Adrenal gland (tissue), 19 donors: ENCODE data around the gene ARSH. TPM values are rescaled to one million over a fixed set of nuclear protein-coding genes. Genes with fewer than 3 reads are reported as not detected.
"Not testable (repeated sequence)": the region's sequence is repeated elsewhere in the genome, so short reads cannot be mapped to it uniquely, and the experiment has no call there.

Experiments
- DNase-seq, 7 donors: peaks; one replicate each; pipeline ENCODE4 v3.0.0-alpha.2; 2019 to 2020
- H3K27ac ChIP-seq, 5 donors: fragments of 200-600 bp; sonication (generic) in 4 of 5; 1 replicate in 3 of 5; 2 replicates in 2 of 5; pipeline versions ENCODE4 v1.5.1 to v1.8.0; 2016 to 2020; ENCODE audit warnings: mild to moderate bottlenecking in 1 of 5
- H3K27me3 ChIP-seq: fragments of 200-600 bp; 2 replicates; pipeline ENCODE4 v1.8.0; 2021
- H3K36me3 ChIP-seq, 2 donors: fragments of 200-600 bp; replicated peaks in 1 of 2; 1 replicate in 1 of 2; 2 replicates in 1 of 2; pipeline versions ENCODE4 v1.5.1 to v1.8.0; 2018 to 2022
- H3K4me1 ChIP-seq, 2 donors: fragments of 200-600 bp; replicated peaks in 1 of 2; 1 replicate in 1 of 2; 2 replicates in 1 of 2; pipeline versions ENCODE4 v1.5.1 to v1.8.0; 2018 to 2021
- H3K4me3 ChIP-seq, 4 donors: fragments of 200-600 bp; sonication (generic) in 3 of 4; one replicate each; pipeline ENCODE4 v1.5.1; 2016 to 2018
- H3K9me3 ChIP-seq, 3 donors: fragments of 200-600 bp; sonication (generic) in 1 of 3; replicated peaks in 1 of 3; 1 replicate in 2 of 3; 2 replicates in 1 of 3; pipeline versions ENCODE4 v1.5.1 to v1.8.0; 2016 to 2021
- CTCF ChIP-seq, 6 experiments: fragments of 450-650 bp in 4 of 6; fragments of 200-600 bp in 2 of 6; sonication (generic) in 1 of 6; IDR thresholded peaks; 1 replicate in 5 of 6; 2 replicates in 1 of 6; pipeline versions ENCODE4 v1.5.1 to v1.8.0; 2016 to 2021; ENCODE audit warnings: antibody characterized with exemption in 6 of 6, mild to moderate bottlenecking in 2 of 6, moderate library complexity in 1 of 6
- POLR2A ChIP-seq, 2 donors: fragments of 450-650 bp; IDR thresholded peaks; one replicate each; pipeline ENCODE4 v1.6.1; 2017; ENCODE audit warnings: antibody characterized with exemption in 2 of 2, mild to moderate bottlenecking in 2 of 2, moderate library complexity in 1 of 2
- WGBS, 4 donors: extraction: QIAGEN DNeasy Blood & Tissue Kit in 2 of 4; methylation state at CpG; one replicate each; pipeline versions ENCODE4 v1.1.5 to v1.1.7; 2013 to 2017; 5-methylcytosine and 5-hydroxymethylcytosine counted together
- intact Hi-C, 2 donors: fragments of 100-400 bp; cut with DNase I; formaldehyde crosslinking; loops; one replicate each; pipeline versions ENCODE4 v1.14.1 to v1.15.0; 2022 to 2023
- long read RNA-seq, 10 donors: library from polyadenylated mRNA in 3 of 10; unstranded in 2 of 10; stranded (forward) in 1 of 10; transcript quantifications; one replicate each; pipeline ENCODE4 v2.0.0 and lab custom pipeline, GENCODE V29; 2021 to 2026
- polyA plus RNA-seq, 3 donors: library from polyadenylated mRNA; stranded (reverse); fragments of 200-250 nt in 2 of 3; fragments of 350-450 nt in 1 of 3; fragmentation: Illumina TruSeq in 1 of 3; extraction: RNeasy Lipid Tissue Mini Kit (QIAGEN cat#74804) in 1 of 3; gene quantifications; one replicate each; pipeline ENCODE4 v1.2.3, GENCODE V29; 2013 to 2014
- total RNA-seq, 9 donors: library from RNA; depleted of rRNA in 4 of 9; stranded (reverse); fragments of >200 nt in 4 of 9; fragments of 120-200 nt in 1 of 9; fragmentation: NEBNext Ultra II Directional in 1 of 9; extraction: Animal tissue kit (Norgen Biotek cat#: 25700) in 1 of 9; gene quantifications; one replicate each; pipeline versions ENCODE4 v1.1.0 to v1.2.4, GENCODE V29; 2013 to 2023
- donor health status: healthy with polysubstance abuse.
- donor health status: Bipolar disorder and iron deficiency.
- donor health status: DM: yes; HTN: yes; CAD: no.
- donor health status: DM: no; HTN: no; CAD: no.
- donor health status: DM: no; HTN: no; CAD: no.
- donor health status: DM: yes; HTN: yes; CAD: no.

The ARSH gene
- not detected for total RNA-seq
- not detected for polyA plus RNA-seq
- long read RNA-seq, donor 1 = 0 reads
- long read RNA-seq, donor 2 = 0 reads
- long read RNA-seq, donor 3 = 0 reads
- long read RNA-seq, donor 4 = 0 reads
- long read RNA-seq, donor 5 = 0 reads
- long read RNA-seq, donor 6 = 0 reads
- long read RNA-seq, donor 7 = 0 reads
- long read RNA-seq, donor 8 = 0 reads
- long read RNA-seq, donor 9 = 0 reads
- long read RNA-seq, donor 10 = 0 reads

DNA sequence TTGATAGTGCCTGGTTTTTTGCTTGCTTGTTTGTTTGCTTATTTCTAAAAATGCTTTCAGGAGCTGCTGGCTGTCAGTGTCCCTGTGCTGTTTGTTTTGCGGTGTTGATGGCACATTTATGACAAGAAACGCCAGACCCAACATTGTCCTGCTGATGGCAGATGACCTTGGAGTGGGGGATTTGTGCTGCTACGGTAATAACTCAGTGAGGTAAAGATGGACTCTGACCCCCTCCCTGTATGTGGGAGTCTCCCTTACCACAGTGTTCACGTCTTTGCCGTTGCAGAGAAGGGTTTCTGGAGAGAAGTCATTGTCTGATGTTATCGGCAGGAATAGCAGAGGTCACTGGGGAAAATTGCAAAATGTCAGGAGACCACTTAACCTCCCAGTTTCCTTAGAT is at the start of gene ARSH:
Gene ARSH, plus strand, starts transcription at position 52 of the 400 bp plus-strand sequence. Its CDS starts 67 bp downstream, at position 119.
- no peak for TF ChIP-seq CTCF (IDR thresholded peaks at IDR 0.05)
- no peak for TF ChIP-seq POLR2A (IDR thresholded peaks at IDR 0.05)
- Histone ChIP-seq H3K4me1 (no peaks in the 10 kb centered on the region), H3K27ac (no peak within 1 kb of the TSS), H3K9me3 (no peaks in the 10 kb centered on the region), H3K27me3 (no peaks in the 10 kb centered on the region), H3K36me3 (no peaks in the 10 kb centered on the region), H3K4me3 (no peak within 1 kb of the TSS)
- DNase-seq = no peak
- intact Hi-C loops = no loop called here
- WGBS, 4 donors = 39 to 66% (median 55%) methylated on average over 1 to 6 of the region's 6 CpGs

- no peaks in the 10 kb centered on the region for H3K27me3 ChIP-seq
- no peaks in the 10 kb centered on the region for H3K36me3 ChIP-seq
- H3K27ac ChIP-seq = no peak overlapping the region
- DNase-seq = no peak
- WGBS, 4 donors = 33 to 70% (median 58%) methylated on average over 1 to 9 of the region's 9 CpGs
- intact Hi-C loops = no loop called here
- no peaks in the 10 kb centered on the region for H3K9me3 ChIP-seq
- TF ChIP-seq CTCF (IDR thresholded peaks at IDR 0.05) (no peak), POLR2A (IDR thresholded peaks at IDR 0.05) (no peak)
- no peak overlapping the region for H3K4me3 ChIP-seq
- no peaks in the 10 kb centered on the region for H3K4me1 ChIP-seq
Observed at GRCh38 chrX:2958199-2958598, 48.1 kb upstream of the ARSH start.

- no peak for DNase-seq
- intact Hi-C loops = no loop called here
- no peaks in the 10 kb centered on the region for H3K4me1 ChIP-seq
- WGBS, 4 donors = 75 to 87% (median 84%) methylated on average over 14 of the region's 14 CpGs
- H3K27ac ChIP-seq = no peak overlapping the region
- TF ChIP-seq POLR2A (IDR thresholded peaks at IDR 0.05) (no peak), CTCF (IDR thresholded peaks at IDR 0.05) (no peak)
- no peaks in the 10 kb centered on the region for H3K36me3 ChIP-seq
- H3K4me3 ChIP-seq = no peak overlapping the region
- no peaks in the 10 kb centered on the region for H3K27me3 ChIP-seq
- no peaks in the 10 kb centered on the region for H3K9me3 ChIP-seq
Observed at GRCh38 chrX:2960861-2961515, 45.4 kb upstream of the ARSH start.

GRCh38 chrX:2962381-2962780 is 44.0 kb upstream of the ARSH start:
- intact Hi-C loops = no loop called here
- Histone ChIP-seq H3K27ac (no peak overlapping the region), H3K27me3 (no peaks in the 10 kb centered on the region), H3K4me3 (no peak overlapping the region), H3K36me3 (no peaks in the 10 kb centered on the region), H3K4me1 (no peaks in the 10 kb centered on the region), H3K9me3 (no peaks in the 10 kb centered on the region)
- DNase-seq = no peak
- no peak for TF ChIP-seq CTCF (IDR thresholded peaks at IDR 0.05)
- WGBS, 4 donors = 82 to 87% (median 83%) methylated on average over 8 to 11 of the region's 11 CpGs

DNA sequence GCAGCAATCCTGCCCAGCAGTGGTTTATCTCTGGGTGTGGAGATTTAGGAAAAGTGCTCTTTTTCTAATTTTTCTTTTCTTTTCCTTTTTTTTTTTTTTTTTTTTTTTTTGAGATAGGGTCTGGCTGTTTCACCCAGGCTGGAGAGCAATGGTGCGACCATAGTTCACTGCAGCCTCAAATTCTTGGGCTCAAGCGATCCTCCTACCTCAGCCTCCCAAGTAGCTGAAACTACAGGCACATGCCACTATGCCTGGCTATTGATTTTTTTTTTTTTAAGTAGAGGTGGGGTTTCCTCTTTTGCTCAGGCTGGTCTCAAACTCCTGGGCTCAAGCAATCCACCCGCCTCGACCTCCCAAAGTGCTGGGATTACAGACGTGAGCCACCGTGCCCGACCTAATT is 42.9 kb upstream of the ARSH start:
- H3K9me3 ChIP-seq, H3K27ac ChIP-seq, H3K4me1 ChIP-seq, H3K4me3 ChIP-seq, intact Hi-C loops, H3K27me3 ChIP-seq, H3K36me3 ChIP-seq, DNase-seq: not testable (repeated sequence)
- WGBS, 4 donors = 69 to 92% (median 79%) methylated on average over 7 of the region's 7 CpGs

GRCh38 chrX:2963992-2964794 is 42.2 kb upstream of the ARSH start:
- intact Hi-C loops, H3K9me3 ChIP-seq: not testable (repeated sequence)
- 49 to 68% (median 58%) methylated on average over 5 to 16 of the region's 16 CpGs for WGBS, 4 donors

More at GRCh38 chrX:2963992-2964794, 42.2 kb upstream of the ARSH start:
- not testable (repeated sequence) for H3K27me3 ChIP-seq, H3K36me3 ChIP-seq, H3K4me3 ChIP-seq, H3K4me1 ChIP-seq, H3K27ac ChIP-seq, DNase-seq
